ENCODE data around the gene RXYLT1. TPM values are rescaled to one million over a fixed set of nuclear protein-coding genes. Genes with fewer than 3 reads are reported as not detected.
A peak's percentile ranks its signal among the peaks of the same experiment; 100 is the strongest.

RXYLT1 gene
- total RNA-seq, 1 donor from 2014 or later = 34.3 TPM

DNA sequence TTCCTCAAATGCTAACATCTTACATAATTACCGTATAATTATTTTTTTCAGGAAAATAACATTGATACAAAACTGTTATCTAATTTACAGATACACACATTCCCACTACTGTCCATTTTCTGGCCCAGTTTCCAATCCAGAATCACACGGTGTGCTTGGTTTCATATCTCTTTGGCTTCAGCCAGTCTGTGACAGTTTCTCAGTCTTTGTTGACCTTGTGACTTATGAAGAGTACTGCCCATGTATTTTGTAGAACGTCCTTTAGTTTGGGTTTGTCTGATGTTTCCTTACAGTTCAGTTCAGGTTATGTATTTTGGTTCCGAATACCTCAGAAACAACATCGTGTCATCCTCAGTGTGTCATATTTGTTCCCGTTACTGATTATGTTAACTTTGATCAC, 16.2 kb downstream of the RXYLT1 start:
- no peak for DNase-seq (ENCODE audit: low read depth)

DNA sequence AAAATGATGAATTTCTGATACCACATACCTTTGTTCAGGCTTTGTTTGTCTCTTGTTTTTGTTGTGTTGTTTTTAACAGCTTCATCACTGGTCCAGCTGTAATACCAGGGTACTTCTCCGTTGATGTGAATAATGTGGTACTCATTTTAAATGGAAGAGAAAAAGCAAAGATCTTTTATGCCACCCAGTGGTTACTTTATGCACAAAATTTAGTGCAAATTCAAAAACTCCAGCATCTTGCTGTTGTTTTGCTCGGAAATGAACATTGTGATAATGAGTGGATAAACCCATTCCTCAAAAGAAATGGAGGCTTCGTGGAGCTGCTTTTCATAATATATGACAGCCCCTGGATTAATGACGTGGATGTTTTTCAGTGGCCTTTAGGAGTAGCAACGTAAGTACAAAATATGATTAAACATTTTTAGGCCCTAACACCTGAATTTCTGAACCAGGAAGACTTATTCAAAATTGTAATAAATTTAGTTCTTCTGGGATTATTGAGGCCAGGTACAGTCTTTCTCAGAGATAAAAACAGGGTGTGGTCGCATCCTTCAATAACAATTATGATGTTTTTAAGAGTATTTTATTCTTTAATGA, 22.4 kb downstream of the RXYLT1 start:
- DNase-seq (ENCODE audit: low read depth) = peak; percentile 37

DNA sequence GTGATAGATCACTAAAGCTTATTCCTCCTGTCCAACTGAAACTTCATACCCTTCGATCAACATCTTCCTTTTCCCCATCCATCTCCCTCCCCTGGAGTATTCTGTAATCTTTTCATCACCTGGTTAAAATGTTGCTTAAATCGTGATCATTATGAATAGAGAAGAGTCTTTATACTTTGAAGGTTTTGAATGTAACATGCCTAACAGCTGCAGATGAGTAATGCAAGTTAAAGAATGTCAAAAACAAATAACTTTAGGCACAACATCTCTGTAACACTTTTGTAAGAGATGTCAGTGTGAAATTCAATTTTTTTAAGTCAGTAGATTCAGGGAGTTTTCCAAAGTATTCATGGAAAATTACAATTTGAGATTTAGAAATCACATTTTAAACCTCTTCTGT, 25.0 kb downstream of the RXYLT1 start:
- DNase-seq (ENCODE audit: low read depth) = no peak

DNA sequence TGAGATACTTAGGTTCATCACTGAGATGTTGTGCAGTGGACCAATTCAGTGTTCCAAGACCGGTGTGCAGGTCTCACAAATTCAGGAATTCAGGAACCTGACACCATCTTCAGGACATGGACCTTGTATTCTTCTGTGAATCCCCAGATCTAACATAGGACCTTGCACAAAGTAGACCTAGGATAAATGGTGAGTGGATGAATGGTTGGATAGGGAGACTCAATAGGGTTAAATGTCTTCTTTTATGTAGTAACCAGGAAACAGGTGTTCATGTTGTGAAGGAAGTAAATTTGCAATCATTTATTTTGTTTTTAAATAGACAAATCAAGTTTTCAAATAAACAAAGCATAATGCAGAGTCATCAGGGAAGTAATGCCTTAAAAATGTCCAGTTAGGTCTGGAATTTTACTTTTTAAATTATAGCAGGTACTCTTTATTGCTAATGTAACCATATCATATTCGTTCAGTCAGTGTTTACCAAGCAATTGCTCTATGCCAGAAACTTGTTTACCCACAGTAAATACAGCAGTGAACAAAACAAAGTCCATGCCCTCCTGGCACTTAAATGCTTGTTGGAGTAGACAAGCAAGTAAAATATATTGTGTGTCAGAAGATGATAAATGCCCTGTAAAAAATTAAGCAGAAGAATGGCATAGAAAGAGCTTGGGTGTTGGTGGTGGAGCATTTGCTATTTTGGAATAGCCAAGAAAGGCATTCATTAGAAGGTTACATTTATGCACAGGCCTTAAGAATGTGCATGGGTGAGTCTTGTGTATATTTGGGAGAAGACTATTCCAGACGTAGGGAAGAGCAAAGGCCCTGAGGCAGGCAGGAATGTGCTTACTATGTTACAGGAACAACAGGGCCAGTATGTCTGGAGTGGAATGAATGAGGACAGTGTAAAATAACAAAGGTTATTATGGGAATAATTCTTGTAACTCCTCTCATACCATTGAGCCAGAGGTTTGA, 26.3 kb downstream of the RXYLT1 start:
- DNase-seq (ENCODE audit: low read depth) = no peak

DNA sequence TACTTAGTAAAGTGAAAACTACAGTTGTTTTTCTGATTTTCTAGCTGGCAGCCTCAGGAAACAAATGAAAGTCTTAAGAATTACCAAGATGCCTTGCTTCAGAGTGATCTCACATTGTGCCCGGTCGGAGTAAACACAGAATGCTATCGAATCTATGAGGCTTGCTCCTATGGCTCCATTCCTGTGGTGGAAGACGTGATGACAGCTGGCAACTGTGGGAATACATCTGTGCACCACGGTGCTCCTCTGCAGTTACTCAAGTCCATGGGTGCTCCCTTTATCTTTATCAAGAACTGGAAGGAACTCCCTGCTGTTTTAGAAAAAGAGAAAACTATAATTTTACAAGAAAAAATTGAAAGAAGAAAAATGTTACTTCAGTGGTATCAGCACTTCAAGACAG, 28.9 kb downstream of the RXYLT1 start:
- DNase-seq (ENCODE audit: low read depth) = no peak

DNA sequence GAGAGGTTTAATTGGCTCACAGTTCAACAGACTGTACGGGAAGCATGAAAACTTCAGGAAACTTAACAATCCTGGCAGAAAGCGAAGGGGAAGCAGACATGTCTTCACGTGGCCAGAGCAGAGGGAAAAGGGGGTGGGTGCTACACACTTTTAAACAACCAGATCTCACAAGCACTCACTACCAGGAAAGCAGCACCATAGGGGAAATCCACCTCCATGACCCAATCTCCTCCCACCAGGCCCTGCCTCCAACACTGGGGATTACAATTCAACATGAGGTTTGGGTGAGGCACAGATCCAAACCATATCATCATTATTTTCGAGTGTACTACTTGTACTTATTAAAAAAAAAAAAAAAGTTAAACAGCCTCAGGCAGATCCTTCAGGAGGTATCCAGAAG, 29.9 kb downstream of the RXYLT1 start:
- DNase-seq (ENCODE audit: low read depth) = no peak

DNA sequence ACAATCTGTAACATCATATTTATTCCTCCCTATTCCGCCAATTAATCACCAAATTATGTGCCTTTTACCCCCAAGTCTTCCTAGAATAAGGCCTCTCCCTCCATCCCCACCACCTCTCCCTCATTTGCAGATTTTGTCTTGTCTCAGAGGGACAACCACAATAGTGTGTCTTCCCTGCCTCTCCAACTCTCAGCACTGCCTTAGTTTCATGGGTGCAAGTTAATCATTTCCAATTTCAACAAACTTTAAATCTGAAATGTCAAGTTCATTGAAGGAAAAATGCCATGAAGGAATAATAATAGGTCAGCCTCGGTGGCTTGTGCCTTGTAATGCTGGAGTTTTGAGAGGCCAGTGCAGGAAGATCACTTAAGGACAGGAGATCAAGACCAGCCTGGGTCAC, 31.6 kb downstream of the RXYLT1 start:
- DNase-seq (ENCODE audit: low read depth) = no peak

DNA sequence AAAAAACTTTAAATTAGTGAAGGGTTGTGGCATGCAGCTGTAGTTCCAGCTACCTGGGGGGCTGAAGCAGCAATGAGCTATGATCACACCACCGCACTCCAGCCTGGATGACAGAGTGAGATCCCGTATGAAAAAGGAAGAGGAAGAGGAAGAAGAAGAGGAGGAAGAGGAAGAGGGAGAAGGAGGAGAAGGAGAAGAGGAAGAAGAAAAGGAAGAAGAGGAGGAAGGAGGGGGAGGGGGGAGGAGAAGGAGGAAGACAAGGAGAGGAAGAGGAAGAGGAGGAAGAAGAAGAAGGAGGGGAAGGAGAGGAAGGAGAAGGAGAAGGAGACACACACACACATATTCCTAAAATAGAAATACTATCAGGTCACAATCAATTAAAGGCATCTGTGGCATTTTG, 32.0 kb downstream of the RXYLT1 start:
- no peak for DNase-seq (ENCODE audit: low read depth)

DNA sequence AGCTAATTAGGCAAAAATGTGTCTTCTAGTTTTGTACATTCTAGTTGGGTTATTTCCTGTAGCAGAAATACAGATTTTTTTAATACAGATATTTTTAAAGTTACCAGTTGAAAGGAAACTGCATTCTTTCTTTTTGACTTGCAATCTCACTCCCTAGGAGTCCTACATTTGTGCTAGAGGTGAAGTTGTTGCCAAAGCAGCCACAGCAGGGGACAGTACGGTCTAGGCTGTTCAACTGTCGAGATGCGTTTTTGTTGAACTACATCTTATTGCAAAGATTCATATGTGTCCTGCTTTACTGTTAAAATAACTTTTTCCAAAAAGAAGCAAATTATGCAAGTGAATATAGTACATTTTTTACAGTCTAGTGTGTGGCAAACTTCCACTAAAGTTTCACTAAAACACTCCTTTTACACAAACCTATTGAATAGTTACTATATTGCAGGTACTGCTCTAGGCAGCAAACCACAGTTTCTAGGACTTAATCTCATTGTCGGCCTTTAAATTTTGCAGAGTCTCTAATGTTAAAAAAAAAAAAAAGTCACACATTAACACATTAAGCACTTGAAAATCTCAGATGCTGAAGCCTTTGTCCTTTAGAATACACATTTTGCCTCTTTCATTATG, 34.5 kb downstream of the RXYLT1 start:
- DNase-seq (ENCODE audit: low read depth) = no peak

DNA sequence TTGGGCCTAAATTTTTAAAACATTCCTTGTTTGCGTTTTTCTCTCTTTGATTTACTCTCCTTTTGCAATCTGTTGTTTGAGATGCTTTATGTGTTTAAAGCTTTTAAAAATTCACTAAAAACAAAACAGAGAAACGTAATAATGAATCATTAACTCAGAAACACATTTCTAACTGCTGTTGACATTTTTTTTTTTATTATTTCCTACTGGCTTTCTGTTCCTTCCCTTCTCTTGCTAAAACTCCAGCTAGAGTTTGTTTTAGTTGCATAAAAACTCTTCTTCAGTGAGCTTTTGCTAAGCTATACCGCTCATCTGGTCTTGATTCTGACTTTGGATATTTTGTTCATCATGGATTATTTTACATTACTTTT, 35.8 kb downstream of the RXYLT1 start:
- DNase-seq (ENCODE audit: low read depth) = no peak

DNA sequence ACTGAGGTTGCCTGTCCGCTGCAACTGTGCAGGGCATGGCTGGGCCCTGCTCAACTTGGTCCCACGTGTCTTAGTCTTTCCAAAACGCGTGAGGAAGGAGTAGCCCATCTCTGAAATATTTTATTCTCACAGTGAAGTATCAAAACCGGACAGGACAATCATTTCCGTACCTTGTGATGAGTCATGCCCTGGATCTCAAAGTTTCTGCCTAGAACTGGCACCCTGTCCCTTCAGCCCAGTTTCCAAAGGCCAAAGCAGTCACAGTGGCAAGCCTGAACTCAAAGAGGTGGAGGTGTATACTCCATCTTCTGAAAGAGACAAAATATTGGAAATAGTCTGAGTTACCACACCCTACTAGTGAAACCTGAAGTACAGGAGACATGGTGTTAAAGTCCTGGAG, 36.3 kb downstream of the RXYLT1 start:
- DNase-seq (ENCODE audit: low read depth) = no peak

DNA sequence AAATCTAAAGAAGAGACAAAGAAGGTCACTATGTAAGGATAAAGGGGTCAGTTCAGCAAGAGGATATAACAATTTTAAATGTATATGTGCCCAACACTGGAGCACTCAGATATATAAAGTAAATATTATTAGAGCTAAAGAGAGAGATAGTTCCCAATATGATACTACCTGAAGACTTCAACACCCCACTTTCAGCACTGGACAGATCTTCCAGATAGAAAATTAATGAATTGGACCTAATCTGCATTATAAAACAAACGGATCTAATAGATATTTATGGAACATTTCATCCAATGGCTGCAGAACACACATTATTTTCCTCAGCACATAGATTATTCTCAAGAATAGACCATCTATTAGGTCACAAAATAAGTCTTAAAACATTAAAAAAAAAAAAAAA, 40.7 kb downstream of the RXYLT1 start:
- DNase-seq (ENCODE audit: low read depth) = no peak

DNA sequence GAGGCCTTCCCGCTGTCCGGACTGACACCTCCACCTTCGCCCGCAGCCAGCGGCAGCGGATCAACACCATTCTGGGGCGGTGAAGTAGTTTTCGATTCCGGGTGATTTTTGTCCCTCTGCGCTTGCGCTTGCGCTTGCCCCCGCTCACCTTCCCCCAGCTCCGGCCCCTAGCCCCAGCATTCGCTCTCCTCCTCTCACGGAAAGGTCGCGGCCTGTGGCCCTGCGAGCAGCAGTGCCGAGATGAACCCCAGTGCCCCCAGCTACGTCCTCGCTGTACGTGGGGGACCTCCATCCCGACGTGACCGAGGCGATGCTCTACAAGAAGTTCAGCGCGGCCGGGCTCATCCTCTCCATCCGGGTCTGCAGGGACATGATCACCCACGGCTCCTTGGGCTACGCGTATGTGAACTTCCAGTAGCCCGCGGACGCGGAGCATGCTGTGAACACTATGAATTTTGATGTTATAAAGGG, 42.1 kb downstream of the RXYLT1 start:
- DNase-seq (ENCODE audit: low read depth) = no peak

DNA sequence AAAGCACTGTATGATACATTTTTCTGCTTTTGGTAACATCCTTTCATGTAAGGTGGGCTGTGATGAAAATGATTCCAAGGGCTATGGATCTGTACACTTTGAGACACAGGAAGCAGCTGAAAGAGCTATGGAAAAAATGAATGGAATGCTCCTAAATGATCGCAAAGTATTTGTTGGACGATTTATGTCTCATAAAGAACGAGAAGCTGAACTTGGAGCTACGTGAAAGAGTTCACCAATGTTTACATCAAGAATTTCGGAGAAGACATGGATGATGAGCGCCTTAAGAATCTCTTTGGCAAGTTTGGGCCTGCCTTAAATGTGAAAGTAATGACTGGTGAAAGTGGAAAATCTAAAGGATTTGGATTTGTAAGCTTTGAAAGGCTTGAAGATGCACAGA, 42.6 kb downstream of the RXYLT1 start:
- no peak for DNase-seq (ENCODE audit: low read depth)

DNA sequence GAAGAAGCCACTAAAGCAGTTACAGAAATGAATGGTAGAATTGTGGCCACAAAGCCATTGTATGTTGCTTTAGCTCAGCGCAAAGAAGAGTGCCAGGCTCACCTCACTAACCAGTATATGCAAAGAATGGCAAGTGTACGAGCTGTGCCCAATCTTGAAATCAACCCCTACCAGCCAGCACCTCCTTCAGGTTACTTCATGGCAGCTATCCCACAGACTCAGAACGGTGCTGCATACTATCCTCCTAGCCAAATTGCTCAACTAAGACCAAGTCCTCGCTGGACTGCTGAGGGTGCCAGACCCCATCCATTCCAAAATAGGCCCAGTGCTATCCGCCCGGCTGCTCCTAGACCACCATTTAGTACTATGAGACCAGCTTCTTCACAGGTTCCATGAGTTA, 43.3 kb downstream of the RXYLT1 start:
- DNase-seq (ENCODE audit: low read depth) = no peak

DNA sequence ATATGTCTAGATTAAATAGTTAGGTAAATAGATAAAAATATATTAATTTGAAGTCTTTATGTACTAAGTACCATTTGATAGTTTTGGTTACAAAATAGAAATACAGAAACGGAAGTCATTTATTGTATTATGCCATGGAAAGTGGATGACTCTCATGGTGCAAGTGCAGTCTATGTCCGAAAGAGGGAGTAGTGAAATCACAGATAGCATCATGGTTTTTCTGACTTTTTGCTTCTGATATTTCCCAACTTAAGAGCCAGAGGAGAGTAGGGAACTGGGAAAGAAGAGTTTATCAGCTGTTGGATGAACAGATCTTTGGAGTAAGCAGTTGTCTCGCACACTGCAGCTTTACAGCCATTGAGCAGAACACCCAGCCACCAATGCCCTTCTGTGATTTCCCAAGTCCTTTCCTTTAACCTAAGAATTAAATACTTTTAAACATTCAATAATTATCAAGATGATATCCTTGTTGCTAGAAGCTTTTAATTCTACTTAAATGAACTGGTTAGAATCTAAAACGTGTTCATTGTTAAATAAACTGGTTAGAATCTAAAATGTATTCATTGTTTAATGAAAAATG, 46.4 kb downstream of the RXYLT1 start:
- DNase-seq (ENCODE audit: low read depth) = peak; percentile 79

DNA sequence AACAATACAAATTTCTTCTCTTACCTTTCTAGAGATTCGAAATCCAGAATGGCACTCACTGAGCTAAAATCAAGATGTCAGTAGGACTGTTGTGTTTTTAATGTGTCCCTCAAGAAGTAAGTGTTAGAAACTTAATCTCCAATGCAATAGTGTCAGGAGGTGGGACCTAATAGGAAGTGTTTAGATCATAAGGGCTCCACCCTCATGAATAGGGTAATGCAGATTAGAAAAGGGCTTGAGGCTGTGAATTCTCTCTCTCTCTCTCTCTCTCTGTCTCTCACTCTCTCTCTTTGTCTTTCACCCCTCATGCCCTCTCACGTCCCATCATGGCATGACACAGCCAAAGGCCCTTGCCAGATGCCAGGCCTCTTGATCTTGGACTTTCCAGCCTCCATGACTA, 49.2 kb downstream of the RXYLT1 start:
- DNase-seq (ENCODE audit: low read depth) = no peak

DNA sequence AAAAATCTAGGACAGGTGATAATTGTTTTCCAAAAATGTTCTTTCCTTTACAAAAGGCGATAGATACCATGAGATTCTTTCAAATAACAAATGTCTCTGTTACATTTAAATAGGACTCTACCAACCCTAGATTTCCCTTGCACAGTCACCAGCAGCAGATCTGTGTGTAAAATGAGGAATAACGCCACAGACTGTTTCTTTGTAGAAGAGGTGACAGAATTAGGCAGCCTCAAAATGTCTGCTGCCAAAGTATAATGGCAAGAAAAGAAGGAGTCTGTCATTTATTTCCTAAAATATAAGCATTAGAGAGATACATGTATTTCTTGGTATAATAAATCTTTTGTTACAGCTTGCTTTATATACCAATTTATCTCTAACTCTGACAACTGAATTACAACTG, 56.3 kb downstream of the RXYLT1 start:
- DNase-seq (ENCODE audit: low read depth) = no peak

DNA sequence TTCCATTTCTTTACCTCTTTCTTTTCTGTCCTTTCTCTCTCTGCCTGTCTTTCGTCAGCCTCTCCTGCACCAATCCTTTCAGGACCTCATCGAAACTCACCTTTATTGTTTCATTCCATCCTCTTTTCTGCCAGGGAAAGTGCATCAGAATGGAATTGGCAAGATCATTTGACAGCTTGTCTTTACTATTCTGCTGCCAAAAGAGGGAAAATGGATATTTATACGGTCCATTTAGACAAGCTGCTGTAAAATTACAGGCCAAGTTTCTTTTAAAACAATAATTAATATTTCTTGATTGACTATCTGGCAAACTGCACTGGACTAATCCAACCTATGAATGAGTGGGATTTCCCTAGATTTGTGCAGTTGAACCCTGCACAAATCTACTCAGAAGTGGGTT, 57.2 kb downstream of the RXYLT1 start:
- DNase-seq (ENCODE audit: low read depth) = no peak

DNA sequence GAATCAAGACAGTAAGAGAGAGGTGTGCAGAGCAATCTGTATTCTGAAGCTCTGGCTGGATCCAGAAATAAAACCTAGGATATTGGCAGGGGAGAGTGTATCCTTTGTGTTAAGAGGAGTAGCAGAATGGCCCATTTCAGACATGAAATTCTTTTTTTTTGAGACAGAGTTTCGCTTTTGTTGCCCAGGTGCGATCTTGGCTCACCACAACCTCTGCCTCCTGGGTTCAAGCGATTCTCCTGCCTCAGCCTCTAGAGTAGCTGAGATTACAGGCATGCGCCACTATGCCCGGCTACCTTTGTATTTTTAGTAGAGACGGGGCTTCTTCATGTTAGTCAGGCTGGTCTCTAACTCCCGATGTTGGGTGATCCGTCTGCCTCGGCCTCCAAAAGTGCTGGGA, 58.7 kb downstream of the RXYLT1 start:
- DNase-seq (ENCODE audit: low read depth) = no peak

DNA sequence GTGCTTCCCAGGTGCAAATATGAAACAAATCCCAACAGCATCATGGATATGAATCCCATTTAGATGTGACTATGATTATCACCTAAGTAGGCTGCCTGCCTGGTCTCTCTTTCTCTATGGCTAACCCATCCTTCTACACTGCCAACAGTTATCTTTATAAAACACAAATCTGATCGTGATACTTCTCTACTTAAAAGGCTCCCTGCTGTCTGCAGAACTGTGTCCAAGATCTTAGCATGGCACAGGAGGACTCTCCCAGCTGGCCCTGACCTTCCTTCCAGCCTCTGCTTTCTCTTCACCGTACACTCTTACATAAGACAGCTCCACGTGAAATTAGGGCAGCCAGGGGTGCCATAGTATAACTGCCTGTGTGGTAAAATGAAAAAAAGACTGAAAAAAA, 61.3 kb downstream of the RXYLT1 start:
- no peak for DNase-seq (ENCODE audit: low read depth)

DNA sequence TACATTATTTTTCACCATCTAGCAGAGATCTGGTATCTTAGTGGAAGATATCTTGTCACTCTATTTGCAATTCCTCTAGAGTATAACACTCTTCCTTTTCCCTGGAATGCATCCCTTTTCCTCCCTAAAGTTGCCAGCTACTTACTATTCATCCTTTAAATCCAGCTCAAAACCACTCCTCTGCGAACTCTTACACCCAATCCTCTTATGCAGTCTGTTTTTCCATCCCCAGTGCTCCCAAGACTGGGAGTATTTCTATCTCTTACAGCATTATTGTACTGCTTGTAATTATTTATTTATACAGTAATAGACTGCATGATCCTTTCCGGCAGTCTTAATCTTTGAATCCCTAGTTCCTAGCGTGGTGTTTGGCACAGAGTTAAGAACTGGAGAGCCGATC, 61.9 kb downstream of the RXYLT1 start:
- no peak for DNase-seq (ENCODE audit: low read depth)
